ENCODE measurements around the gene XPOT.

The XPOT gene

DNA sequence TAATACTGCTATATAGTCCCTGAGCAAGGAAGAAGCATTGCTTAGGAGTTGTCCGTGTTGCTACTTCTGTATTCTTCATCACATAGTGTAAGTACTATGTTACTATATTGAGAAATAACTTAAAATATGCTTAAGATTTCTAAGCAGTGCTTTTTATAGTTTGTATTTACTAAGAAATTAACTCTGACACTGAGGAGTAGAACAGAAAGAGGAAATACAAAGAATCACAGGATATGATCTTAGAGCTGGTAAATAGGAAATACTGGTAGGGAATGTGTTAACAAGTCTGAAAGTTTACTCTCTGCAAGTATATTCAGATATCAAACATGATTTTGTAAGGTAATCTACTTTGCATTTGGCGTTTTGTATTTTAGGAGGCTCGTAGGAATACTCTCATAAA, 15.5 kb downstream of the XPOT start:
- DNase-seq: no peak

DNA sequence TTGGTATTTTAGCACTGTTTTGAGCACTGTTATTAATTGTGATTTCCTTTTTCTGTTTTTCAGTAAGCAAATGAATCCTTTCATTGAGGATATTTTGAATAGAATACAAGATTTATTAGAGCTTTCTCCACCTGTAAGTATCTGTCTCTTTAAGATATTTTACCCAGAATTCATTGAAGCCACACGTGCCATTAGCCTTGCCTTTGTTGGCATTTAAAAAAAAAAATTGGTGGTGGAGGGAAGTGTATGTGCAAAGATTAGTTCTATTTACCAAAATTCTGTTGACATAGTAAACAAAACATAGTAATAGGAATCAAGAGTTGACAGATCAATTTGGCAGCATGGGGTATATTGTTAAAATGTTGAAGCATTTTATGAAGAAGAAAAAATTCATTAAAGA, 23.8 kb downstream of the XPOT start:
- no peak for DNase-seq

DNA sequence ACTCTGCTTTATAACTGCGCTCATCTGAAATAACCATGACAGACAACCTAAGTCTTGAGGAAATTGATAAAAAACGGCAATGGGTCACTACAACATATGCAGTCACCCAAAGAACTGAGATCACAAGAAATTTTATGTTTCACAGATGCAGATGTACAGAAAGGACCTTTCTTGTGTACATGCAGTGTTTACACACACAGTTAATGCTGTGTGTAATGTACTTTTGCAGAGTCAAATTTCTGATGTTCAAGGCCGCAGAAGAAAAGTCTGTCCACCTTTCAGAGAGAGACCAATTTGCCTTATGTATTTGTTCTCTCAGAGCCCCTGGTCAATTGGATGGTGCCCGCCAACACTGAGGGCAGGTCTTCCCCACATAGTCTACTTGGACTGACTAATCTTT, 24.8 kb downstream of the XPOT start:
- no peak for DNase-seq

DNA sequence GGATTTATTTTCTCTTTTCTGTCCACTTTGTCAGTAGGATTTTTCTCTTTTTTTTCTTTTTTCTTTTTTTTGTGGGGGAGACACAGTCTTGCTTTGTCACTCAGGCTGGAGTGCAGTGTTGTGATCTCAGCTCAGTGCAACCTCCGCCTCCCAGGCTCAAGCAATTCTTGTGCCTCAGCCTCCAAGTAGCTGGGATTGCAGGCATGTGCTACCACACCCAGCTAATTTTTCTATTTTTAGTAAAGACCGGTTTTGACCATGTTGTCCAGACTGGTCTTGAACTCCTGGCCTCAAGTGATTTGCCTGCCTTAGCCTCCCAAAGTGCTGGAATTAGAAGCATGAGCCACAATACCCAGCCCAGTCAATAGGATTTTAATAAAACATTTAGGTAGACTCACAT, 26.7 kb downstream of the XPOT start:
- no peak for DNase-seq

DNA sequence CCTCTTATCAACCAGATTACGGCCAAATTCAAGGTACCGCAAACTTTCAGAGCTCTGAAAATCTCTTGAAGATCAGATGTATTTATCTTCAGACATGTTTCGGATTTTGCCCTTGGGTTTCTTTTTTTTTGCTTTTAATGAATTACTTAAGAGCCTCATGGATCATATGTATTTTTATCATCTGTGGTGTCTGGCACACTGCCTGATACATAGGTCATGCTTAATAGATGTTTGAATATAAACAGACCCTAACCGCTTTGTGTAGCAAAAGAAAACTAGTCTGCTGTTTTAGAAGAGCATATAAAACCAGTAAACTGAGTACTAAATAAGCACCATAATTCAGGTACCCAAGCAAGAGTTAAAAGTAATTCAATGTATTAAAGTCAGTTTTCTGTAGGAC, 27.6 kb downstream of the XPOT start:
- no peak for DNase-seq

DNA sequence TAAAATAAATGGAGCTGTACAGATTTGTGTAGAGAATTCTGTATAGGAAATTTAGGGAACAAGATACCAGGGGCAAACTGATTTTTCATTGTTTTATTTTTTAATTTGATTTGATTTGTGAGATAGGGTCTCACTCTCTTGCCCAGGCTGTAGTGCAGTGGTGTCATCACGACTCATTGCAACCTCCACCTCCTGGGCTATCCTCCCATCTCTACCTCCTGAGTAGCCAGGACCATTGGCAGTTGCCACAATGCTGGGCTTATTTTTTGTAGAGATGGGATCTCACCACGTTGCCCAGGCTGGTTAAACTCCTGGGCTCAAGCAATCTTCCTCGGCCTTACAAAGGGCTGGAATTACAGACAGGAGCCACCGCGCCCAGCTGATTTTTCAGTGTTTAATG, 29.7 kb downstream of the XPOT start:
- DNase-seq: no peak

DNA sequence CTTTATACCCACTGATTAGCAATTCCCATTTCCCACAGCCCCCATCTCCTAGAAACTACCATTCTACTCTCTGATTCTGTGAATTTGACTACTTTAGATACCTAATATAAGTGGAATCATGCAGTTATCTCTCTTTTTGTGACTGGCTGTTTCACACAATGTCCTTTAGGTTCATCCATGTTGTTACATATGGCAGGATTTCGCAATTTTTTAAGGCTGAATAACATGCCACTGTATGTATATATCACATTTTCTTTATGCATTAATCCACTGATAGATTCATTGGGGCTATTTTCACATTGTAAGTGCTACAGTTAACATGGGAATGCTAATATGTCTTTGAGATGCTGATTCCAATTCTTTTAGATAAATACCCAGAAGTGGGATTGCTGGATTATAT, 35.9 kb downstream of the XPOT start:
- DNase-seq: no peak

DNA sequence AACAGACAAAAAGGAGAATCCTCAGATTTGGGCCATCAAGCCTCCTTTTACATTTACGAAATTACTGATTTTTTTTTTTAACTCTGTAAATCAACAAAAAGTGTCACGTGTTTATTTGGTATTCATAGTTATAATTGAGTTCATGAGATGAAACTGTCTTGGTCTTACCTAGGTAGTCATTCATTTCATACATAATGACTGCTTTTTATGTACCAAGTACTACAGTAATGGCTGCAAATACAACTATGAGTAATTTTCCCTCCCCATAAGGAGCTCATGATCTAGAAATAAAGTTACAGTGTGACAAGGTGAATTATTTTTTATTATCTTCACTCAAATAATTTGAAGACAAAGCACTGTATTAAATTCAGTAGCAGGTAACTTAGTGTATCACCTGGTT, 41.3 kb downstream of the XPOT start:
- no peak for DNase-seq

DNA sequence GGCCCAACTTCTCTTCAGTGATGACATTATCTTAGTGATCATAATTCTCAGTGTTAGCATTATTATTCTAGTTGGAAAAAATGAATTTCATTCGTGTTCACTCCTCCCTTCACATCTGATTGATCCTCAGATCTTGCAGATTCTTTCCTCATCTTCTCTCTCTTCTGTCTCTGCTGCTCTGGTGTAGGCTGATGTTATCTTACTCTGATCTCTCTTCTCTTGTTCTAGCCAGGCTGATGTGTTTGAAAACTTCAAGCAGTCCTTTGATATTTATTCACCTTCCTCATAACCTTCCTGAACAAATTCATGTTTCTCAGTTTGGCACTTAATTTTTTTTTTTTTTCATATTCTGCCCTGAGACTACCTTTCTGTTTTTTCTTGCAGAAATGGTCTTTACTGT, 42.1 kb downstream of the XPOT start:
- no peak for DNase-seq

DNA sequence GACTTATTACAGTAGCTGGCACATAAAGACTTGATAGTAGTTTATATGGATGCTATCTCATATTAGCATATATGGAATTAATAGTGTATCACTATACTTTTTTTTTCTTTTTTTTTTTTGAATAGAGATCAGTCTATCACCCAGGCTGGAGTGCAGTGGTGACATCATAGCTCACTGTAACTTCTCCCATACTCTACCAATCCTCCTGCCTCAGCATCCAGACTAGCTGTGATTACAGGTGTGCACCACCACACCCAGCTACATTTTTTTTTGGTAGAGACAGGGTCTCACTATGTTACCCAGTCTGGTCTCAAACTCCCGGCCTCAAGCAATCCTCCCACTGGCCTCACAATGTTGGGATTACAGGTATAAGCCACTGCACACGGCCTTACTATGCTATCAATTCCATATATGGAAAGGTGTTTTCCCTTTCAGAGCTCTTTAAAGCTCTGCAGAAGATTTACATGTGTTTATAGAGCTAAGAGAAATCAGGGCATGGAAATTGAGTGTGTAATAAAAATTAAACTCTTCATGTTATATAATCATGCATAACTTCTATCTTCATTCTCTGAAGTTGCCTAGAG, 46.0 kb downstream of the XPOT start:
- no peak for DNase-seq

DNA sequence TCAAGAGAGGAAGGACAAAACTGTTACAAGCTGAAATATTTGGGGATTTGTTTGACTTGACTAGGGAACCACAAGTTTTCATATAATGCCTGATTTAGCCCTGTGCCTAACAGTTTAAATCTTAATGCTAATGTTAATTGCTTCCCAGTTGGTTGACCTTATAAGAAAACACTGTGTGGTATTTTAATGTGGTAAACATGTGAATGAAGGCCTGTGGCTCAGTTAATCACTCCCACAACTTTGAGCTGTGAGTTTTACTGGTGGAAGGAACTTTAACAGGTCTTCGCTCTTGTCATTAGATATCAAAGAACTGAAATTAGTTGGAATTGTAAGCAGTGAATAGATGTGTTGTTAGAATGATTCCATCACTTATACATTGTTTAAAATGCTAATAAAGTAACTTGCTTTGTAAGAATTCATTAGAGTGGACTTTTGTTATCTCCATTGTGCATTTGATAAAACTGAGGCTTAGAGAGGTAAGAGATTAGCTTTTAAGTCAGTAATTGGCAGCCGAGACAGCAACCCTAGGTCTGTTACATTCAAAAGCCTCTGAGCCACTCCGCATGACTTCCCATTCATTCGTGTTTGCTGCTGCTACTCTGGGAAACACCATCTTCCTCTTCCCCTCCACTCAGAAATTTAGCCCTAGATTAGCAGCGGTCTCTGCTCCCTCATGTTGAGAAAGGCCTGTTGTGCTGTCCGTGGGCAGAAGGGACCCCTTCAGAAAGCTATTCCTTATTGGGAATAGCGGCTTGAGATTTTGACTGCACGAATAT, 46.7 kb downstream of the XPOT start:
- DNase-seq: no peak

DNA sequence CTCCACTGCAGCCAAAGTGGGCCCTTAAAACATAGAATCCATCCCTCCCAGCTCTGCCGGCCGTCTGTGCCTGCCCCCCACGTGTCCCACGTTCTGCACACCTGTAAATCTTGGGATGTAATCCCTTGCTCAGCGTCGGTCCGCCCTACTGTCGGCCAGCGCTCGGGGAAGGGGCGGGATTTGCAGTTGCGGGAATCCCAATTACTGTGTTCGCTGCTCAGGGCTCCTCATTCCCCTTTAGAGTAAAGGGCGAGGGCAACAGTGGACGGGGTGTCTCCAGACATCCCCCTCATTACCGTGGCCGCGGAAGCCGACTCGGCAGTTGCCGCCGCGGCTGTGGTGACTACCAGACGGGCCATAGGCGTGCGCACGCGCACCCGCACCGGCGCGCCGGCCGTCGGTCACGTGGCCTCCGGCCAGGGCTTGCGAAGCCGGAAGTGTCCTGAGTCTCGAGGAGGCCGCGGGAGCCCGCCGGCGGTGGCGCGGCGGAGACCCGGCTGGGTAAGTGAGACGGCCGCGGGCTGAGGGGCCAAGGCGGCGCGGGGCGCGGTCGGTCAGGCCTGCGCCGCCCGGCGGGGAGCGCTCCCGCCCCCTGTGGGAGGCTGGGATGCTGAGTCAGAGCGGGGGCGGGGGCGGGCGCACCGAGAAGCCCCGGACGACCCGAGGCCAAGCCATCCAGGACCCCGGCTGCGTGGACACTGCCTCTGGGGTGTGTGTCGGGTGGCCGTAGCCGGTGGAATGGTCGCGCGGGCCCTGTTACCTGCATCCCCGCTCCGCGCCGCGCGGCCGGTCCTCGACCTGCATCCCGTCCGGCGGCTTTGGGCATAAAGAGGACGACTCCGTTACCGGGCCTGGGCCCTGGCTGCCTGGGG, 47.7 kb downstream of the XPOT start, which contains the start of gene TBK1:
Gene TBK1, plus strand, starts transcription at position 434 of the 872 bp plus-strand sequence. CDS start 3,751 bp downstream, outside the sequence.
- peak; percentile 53 for DNase-seq

DNA sequence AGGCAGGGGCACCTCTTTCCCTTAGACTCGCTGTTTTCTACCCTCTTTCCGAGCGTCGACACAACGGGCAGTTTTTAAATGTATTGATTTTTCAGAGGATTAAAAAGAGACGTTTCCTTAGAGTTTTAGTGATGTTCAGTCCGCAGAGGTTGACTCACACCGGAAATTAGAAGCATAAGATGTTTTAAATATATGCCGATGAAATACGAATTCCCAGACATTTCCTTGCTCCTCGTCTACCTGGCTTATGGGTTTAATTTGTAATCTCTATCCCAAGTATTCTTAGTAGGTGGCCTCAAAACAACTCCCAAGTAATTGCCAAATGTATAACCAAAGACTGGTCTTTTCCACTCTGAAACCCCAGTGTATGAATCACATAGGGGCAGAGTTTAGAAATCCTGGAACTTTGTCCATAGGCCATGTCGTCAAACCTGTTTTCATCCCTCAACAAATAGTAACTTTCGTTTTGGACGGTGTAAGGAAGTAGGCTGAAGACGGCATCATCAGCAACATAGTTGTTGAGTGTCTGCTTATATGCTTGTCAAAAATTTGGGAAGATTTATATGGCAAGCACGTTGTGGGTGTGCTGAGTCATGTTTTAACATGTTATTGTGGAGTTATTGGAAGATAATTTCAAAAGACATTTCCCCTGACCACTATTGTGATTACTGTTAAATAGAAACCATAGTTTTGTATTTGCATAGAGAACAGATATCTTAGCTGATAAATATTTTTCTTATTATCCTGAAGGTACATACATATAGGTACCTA, 48.6 kb downstream of the XPOT start:
- DNase-seq: no peak

DNA sequence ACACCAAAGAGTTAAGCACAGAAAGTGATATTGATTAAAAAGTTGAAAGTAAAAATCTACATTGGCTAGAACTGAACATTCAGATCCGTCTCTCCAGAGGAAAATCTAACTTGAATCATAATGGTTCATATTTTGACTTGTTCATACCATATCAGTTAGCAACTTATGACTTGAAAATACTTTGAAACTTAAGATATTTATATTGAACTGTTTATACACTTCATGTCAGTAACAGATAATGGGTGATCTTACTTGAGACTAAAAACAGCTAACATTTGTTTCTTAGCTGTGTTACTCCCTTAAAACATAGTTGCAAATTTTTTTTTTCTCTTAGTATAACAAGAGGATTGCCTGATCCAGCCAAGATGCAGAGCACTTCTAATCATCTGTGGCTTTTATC, 51.3 kb downstream of the XPOT start:
- DNase-seq: no peak

DNA sequence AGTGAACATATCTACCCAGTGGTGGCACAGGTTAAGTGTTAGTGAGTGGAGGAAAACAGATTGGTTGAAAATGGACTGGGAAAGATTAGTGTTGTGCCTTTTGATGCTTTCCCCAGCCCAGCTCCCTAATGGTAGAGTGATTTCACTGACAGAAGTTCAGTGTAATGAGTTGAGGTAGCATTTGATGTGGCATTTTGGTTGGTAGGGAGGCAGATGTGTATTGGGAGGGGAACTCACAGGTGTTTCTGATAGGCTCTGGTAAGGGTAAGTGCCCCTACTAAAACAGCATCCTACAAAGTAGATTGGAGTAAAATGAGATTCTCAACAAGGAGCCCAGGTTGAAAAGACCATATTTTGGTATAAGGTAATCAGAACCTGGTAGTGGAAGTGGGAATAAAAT, 51.9 kb downstream of the XPOT start:
- DNase-seq: no peak

DNA sequence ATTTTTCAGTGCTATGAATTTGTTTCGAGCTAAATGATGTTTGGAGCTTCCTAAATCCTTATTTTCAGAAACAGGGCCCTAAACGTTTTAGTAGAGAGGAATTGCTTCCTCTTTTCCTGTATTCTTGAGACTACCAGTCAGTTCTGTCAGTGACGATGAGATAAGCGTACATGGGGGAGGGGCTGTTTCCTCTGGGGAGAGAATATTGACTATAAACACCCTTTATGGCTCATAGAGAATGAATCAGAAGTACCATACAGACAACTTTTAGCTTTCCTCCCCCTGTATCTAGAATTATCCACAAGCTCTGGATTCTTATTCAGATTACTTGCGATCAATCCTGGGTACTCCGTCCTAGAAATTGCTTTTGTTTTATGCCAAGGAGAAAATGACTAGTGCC, 52.8 kb downstream of the XPOT start:
- DNase-seq: no peak

DNA sequence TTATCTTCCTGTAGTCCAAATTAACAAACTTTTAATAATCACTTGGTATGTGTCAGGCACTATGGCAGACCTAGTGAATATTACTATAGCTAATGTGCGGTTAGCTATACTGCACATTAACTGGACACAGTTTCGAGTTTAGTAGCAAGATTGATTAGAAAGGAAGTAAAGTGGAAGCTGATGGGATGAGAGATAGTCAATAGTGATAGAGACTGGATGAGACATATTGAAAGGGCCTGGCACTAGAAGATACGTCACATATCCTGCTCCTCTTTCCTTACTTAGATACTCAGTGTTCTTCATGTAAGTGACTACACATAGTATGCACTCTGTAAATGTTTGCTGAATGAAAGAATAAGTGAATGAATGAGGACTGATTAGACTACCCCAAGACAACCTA, 53.3 kb downstream of the XPOT start:
- DNase-seq: no peak

DNA sequence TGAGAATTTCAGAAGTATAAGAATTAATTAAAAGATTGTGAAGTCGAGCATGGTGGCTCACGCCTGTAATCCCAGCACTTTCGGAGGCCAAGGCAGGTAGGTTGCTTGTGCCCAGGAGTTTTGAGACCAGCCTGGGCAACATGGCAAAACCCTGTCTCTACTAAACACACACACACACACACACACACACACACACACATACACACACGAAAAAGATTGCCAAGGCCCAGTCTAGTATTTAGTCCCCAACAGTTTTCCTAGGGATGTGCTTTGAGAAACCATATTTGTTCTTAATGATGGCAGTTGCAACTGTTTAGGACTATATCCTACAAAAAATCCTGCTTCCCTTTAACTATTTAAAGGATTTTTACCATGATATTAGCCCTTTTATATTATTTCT, 53.7 kb downstream of the XPOT start:
- DNase-seq: no peak

DNA sequence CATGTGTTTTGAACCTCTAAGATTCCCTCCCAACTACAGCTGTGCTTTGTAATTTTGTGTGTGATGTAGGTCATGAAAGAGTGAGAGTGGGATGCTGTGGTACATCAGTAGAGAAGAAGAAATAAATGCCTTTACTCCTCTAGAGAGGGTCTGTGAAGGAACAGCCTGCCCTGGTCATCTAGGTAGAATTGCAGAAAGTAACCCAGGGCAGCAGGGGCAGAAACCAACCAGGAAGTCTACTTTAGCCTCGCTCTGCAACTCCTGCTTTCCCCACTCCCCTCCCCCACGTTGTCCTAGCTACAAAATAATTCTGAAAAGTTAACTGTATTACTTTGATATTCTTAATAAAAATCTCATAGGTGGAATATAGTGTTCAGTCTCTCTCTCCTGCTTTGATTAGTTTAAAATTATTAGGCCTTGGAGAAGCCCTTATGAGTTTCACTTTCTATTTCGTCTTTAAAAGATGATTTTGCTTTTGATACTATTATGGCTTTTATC, 55.3 kb downstream of the XPOT start:
- no peak for DNase-seq

DNA sequence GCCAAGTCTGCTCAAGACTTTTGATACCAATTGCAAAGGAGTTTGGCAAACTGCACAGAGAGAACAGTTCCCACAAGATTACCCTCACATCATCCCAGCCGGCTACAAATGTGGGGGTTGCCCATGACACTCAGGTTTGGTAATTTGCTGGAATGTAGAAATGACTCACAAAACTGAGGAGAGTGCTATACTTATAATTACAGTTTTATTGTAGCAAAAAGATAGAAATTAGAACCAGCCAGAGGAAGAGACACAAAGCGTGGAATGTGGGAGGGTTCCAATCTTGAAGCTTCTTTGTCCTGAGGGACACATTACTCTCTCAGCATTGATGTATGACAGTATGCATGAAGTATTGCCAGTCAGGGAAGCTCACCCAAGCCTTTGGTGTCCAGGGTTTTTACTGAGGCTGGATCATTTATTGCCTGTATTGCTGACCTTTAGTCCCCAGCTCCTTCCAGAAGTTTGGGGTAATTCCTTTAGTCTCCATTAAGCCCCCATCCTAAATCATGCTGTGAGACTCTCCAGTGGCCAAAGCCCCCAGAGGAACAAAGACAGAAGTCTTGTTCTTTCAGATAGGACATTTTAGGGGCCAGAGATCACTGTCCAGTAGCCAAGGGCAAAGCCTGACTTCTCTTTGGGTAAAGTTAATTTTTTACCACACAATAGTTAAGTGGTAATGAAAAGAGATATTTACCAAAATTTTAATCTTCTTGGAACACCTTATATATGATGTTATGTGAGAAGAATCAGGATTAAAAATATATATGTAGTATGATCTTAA, 57.6 kb downstream of the XPOT start:
- no peak for DNase-seq

DNA sequence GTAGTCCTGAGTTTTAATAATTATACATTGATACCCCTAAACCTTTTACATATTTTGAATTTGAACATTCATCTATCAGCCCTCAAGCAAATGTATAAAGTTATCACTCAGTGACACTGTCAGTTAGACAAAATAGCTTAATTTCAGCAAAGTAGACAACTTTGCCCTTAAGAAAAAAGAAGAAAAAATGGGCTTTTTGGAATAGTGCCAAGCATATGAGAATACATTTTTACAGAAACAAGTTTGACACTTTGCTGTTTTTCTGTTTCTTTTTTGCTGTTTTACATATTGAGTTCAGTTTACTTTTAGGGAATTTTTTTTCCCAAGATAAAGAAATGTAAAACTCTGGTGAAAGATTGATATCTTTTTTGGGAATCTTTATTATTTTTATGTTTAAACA, 62.0 kb downstream of the XPOT start:
- no peak for DNase-seq

DNA sequence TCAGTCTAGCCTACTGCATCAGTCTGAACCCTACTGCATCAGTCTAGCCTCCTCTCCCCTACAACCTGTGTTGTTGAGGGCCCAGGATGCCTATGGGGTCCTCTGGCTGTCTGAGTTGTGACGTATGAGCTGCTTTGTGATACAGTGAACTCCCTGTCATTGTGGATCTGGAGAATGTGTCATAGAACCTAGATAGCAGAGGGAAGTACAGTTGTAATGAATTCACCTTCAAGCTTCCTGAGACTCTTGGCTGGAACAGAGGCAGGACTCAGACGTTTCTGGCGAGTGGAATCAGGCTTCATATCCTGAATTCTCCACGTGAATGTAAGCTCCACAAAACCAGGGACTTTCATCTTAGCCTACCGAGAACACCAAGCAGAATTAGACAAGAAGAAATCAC, 64.8 kb downstream of the XPOT start:
- no peak for DNase-seq
